ENCODE data around the gene PIWIL4. TPM values are rescaled to one million over a fixed set of nuclear protein-coding genes. Genes with fewer than 3 reads are reported as not detected.

Gene PIWIL4
- polyA plus RNA-seq, 1 experiment = 1.0 TPM

GRCh38 chr11:94583213-94583865, 16.2 kb downstream of the PIWIL4 start:
- no peaks in the 10 kb centered on the region for H3K9me3 ChIP-seq (ENCODE audit: control insufficient read depth, insufficient read depth, low read length)
- no peak for TF ChIP-seq CTCF (IDR thresholded peaks at IDR 0.05; ENCODE audit: low read depth, low read length)
- no peaks in the 10 kb centered on the region for H3K27me3 ChIP-seq (ENCODE audit: control insufficient read depth, insufficient read depth, low read length)
- DNase-seq (ENCODE audit: low read depth, low spot score) = no peak
- POLR2A ChIA-PET = no interaction called here
- H3K4me3 ChIP-seq (ENCODE audit: low read depth, low read length) = no peak overlapping the region
- H3K27ac ChIP-seq (ENCODE audit: low read depth, low read length) = no peak overlapping the region
- CTCF ChIA-PET = interaction anchor here (2.8 kb wide), 1 partner anchor 20 kb away, joined by 12 read pairs; no protein-coding TSS in a partner anchor

- no peaks in the 10 kb centered on the region for H3K27me3 ChIP-seq (ENCODE audit: control insufficient read depth, insufficient read depth, low read length)
- no peak for DNase-seq (ENCODE audit: low read depth, low spot score)
- POLR2A ChIA-PET = no interaction called here
- CTCF ChIA-PET = interaction anchor here (2.8 kb wide), 1 partner anchor 19 kb away, joined by 12 read pairs; no protein-coding TSS in a partner anchor
- no peak for TF ChIP-seq CTCF (IDR thresholded peaks at IDR 0.05; ENCODE audit: low read depth, low read length)
- H3K4me3 ChIP-seq (ENCODE audit: low read depth, low read length) = no peak overlapping the region
- no peak overlapping the region for H3K27ac ChIP-seq (ENCODE audit: low read depth, low read length)
- H3K9me3 ChIP-seq (ENCODE audit: control insufficient read depth, insufficient read depth, low read length) = no peaks in the 10 kb centered on the region
These were observed 16.8 kb downstream of the PIWIL4 start for GRCh38 chr11:94583866-94584500.

- no peak overlapping the region for H3K27ac ChIP-seq (ENCODE audit: low read depth, low read length)
- H3K9me3 ChIP-seq (ENCODE audit: control insufficient read depth, insufficient read depth, low read length) = no peaks in the 10 kb centered on the region
- CTCF ChIA-PET = interaction anchor here (1.2 to 2.8 kb wide), 2 partner anchors 18 to 66 kb away, joined by 3 to 12 read pairs; no protein-coding TSS in a partner anchor
- POLR2A ChIA-PET = no interaction called here
- no peaks in the 10 kb centered on the region for H3K27me3 ChIP-seq (ENCODE audit: control insufficient read depth, insufficient read depth, low read length)
- no peak overlapping the region for H3K4me3 ChIP-seq (ENCODE audit: low read depth, low read length)
- no peak for DNase-seq (ENCODE audit: low read depth, low spot score)
- TF ChIP-seq CTCF (IDR thresholded peaks at IDR 0.05; ENCODE audit: low read depth, low read length) = no peak
These were observed 17.8 kb downstream of the PIWIL4 start for GRCh38 chr11:94584978-94585377.

GRCh38 chr11:94585399-94585798, 18.2 kb downstream of the PIWIL4 start:
- Histone ChIP-seq H3K4me3 (ENCODE audit: low read depth, low read length) (no peak overlapping the region), H3K27me3 (ENCODE audit: control insufficient read depth, insufficient read depth, low read length) (no peaks in the 10 kb centered on the region), H3K9me3 (ENCODE audit: control insufficient read depth, insufficient read depth, low read length) (no peaks in the 10 kb centered on the region), H3K27ac (ENCODE audit: low read depth, low read length) (no peak overlapping the region)
- DNase-seq (ENCODE audit: low read depth, low spot score) = no peak
- no peak for TF ChIP-seq CTCF (IDR thresholded peaks at IDR 0.05; ENCODE audit: low read depth, low read length)
- POLR2A ChIA-PET = no interaction called here
- CTCF ChIA-PET = interaction anchor here (1.2 to 2.8 kb wide), 2 partner anchors 18 to 66 kb away, joined by 3 to 12 read pairs; no protein-coding TSS in a partner anchor

- no peak overlapping the region for H3K4me3 ChIP-seq (ENCODE audit: low read depth, low read length)
- CTCF ChIA-PET = interaction anchor here (1.8 to 3.2 kb wide), 2 partner anchors 16 to 68 kb away, joined by 4 to 31 read pairs; no protein-coding TSS in a partner anchor
- H3K9me3 ChIP-seq (ENCODE audit: control insufficient read depth, insufficient read depth, low read length) = no peaks in the 10 kb centered on the region
- H3K27ac ChIP-seq (ENCODE audit: low read depth, low read length) = no peak overlapping the region
- DNase-seq (ENCODE audit: low read depth, low spot score) = no peak
- no peaks in the 10 kb centered on the region for H3K27me3 ChIP-seq (ENCODE audit: control insufficient read depth, insufficient read depth, low read length)
- TF ChIP-seq CTCF (IDR thresholded peaks at IDR 0.05; ENCODE audit: low read depth, low read length) = no peak
- POLR2A ChIA-PET = no interaction called here
These were observed 19.4 kb downstream of the PIWIL4 start for GRCh38 chr11:94586546-94586945.
